HEK293 (cell line): ENCODE measurements around the gene IPO11.
"Not testable (repeated sequence)": the region's sequence is repeated elsewhere in the genome, so short reads cannot be mapped to it uniquely, and the experiment has no call there.

Experiments used
- CTCF ChIA-PET: fragments of 350-600 bp; formaldehyde crosslinking; extraction: SDS; loops from one replicate; lab custom pipeline; 2021; ENCODE audit warnings: antibody characterized with exemption; lab: Yijun Ruan, JAX
- POLR2A ChIA-PET: fragments of 300-600 bp; formaldehyde crosslinking; extraction: SDS; loops from one replicate; lab custom pipeline; 2020; ENCODE audit warnings: antibody characterized with exemption, inconsistent platforms; lab: Yijun Ruan, JAX
- H3K27ac ChIP-seq: fragments of 200-500 bp; sonication (Bioruptor generic); 2 replicates; pipeline ENCODE4 v1.5.1; 2014; ENCODE audit warnings: low read depth, low read length, control low read depth, inconsistent platforms; ENCODE audit errors: extremely low read depth
- H3K36me3 ChIP-seq, 2 experiments: fragments of 200-500 bp in 1 of 2; sonication (Bioruptor generic) in 1 of 2; 1 replicate in 1 of 2; 2 replicates in 1 of 2; pipeline ENCODE4 v1.5.1; 2014 to 2017; ENCODE audit warnings: inconsistent platforms in 2 of 2, low read length in 2 of 2; ENCODE audit not compliant: control insufficient read depth in 2 of 2, insufficient read depth in 1 of 2
- H3K4me1 ChIP-seq: fragments of 200-500 bp; sonication (Bioruptor generic); 2 replicates; pipeline ENCODE4 v1.5.1; 2014; ENCODE audit warnings: mild to moderate bottlenecking, low read length, inconsistent platforms; ENCODE audit not compliant: control insufficient read depth, insufficient read depth
- H3K4me3 ChIP-seq: 2 replicates; pipeline ENCODE4 v1.5.1; 2011; ENCODE audit warnings: low read depth, mild to moderate bottlenecking, control low read depth, low read length, moderate library complexity
- H3K9me3 ChIP-seq: fragments of 200-500 bp; sonication (Bioruptor generic); 2 replicates; pipeline ENCODE4 v1.5.1; 2014; ENCODE audit warnings: low read depth, low read length, inconsistent platforms; ENCODE audit not compliant: control insufficient read depth, insufficient read depth
- BCL11B ChIP-seq: fragments of 450-650 bp; formaldehyde crosslinking; IDR thresholded peaks from 2 replicates; pipeline ENCODE4 v1.5.1; 2016; ENCODE audit warnings: low read depth, missing biosample characterization, missing genetic modification characterization
- FEZF1 ChIP-seq: fragments of 450-650 bp; formaldehyde crosslinking; IDR thresholded peaks from 2 replicates; pipeline ENCODE4 v1.5.1; 2016; ENCODE audit warnings: missing biosample characterization, missing genetic modification characterization
- KLF10 ChIP-seq: fragments of 450-650 bp; IDR thresholded peaks from 2 replicates; pipeline ENCODE4 v1.5.1; 2018; ENCODE audit warnings: missing biosample characterization, mild to moderate bottlenecking, missing genetic modification characterization
- KLF8 ChIP-seq: fragments of 450-650 bp; formaldehyde crosslinking; IDR thresholded peaks from 2 replicates; pipeline ENCODE4 v1.5.1; 2016; ENCODE audit warnings: missing biosample characterization, missing genetic modification characterization
- PRDM1 ChIP-seq: fragments of 450-650 bp; formaldehyde crosslinking; IDR thresholded peaks from 2 replicates; pipeline ENCODE4; 2016; ENCODE audit warnings: missing biosample characterization, missing genetic modification characterization
- REPIN1 ChIP-seq: fragments of 450-650 bp; formaldehyde crosslinking; IDR thresholded peaks from 2 replicates; pipeline ENCODE4 v1.5.1; 2017; ENCODE audit warnings: missing biosample characterization, missing genetic modification characterization, low read depth
- SCRT1 ChIP-seq: fragments of 450-650 bp; formaldehyde crosslinking; IDR thresholded peaks from 2 replicates; pipeline ENCODE4 v1.5.1; 2016; ENCODE audit warnings: missing biosample characterization, missing genetic modification characterization, borderline replicate concordance
- SCRT2 ChIP-seq: fragments of 450-650 bp; formaldehyde crosslinking; IDR thresholded peaks from 2 replicates; pipeline ENCODE4 v1.5.1; 2016; ENCODE audit warnings: missing biosample characterization, missing genetic modification characterization
- TCF7L2 ChIP-seq: IDR thresholded peaks from 2 replicates; pipeline ENCODE4 v1.6.1; 2011; ENCODE audit warnings: low read depth, mild to moderate bottlenecking, inconsistent platforms, low read length, moderate library complexity, borderline replicate concordance
- TRIM28 ChIP-seq: IDR thresholded peaks from 2 replicates; pipeline ENCODE4 v1.6.1; 2011; ENCODE audit warnings: low read length, control low read depth, borderline replicate concordance
- WT1 ChIP-seq: fragments of 450-650 bp; formaldehyde crosslinking; IDR thresholded peaks from 2 replicates; pipeline ENCODE4 v1.5.1; 2016; ENCODE audit warnings: missing biosample characterization, missing genetic modification characterization
- ZFP3 ChIP-seq: fragments of 450-650 bp; formaldehyde crosslinking; IDR thresholded peaks from 2 replicates; pipeline ENCODE4 v1.5.1; 2016; ENCODE audit warnings: low read depth, missing biosample characterization, missing genetic modification characterization
- ZNF112 ChIP-seq: fragments of 450-650 bp; formaldehyde crosslinking; IDR thresholded peaks from 2 replicates; pipeline ENCODE4 v1.5.0; 2017; ENCODE audit warnings: missing biosample characterization, missing genetic modification characterization
- ZNF157 ChIP-seq: fragments of 450-650 bp; formaldehyde crosslinking; IDR thresholded peaks from 2 replicates; pipeline ENCODE4 v1.5.1; 2016; ENCODE audit warnings: missing biosample characterization, missing genetic modification characterization
- ZNF2 ChIP-seq: fragments of 450-650 bp; formaldehyde crosslinking; IDR thresholded peaks from 2 replicates; pipeline ENCODE4 v1.5.1; 2016; ENCODE audit warnings: missing biosample characterization, missing genetic modification characterization
- ZNF311 ChIP-seq: fragments of 450-650 bp; formaldehyde crosslinking; IDR thresholded peaks from 2 replicates; pipeline ENCODE4 v1.5.1; 2017; ENCODE audit warnings: missing biosample characterization, missing genetic modification characterization, borderline replicate concordance
- ZNF366 ChIP-seq: fragments of 450-650 bp; formaldehyde crosslinking; conservative IDR thresholded peaks from 2 replicates; pipeline ENCODE4 v1.5.1; 2016; ENCODE audit warnings: missing biosample characterization, missing genetic modification characterization
- ZNF423 ChIP-seq: fragments of 450-650 bp; formaldehyde crosslinking; IDR thresholded peaks from 2 replicates; pipeline ENCODE4 v1.5.1; 2016; ENCODE audit warnings: missing biosample characterization, missing genetic modification characterization
- ZNF596 ChIP-seq: fragments of 450-650 bp; IDR thresholded peaks from 2 replicates; pipeline ENCODE4 v1.5.0; 2018; ENCODE audit warnings: missing biosample characterization, mild to moderate bottlenecking, missing genetic modification characterization, moderate library complexity
- ZNF621 ChIP-seq: fragments of 450-650 bp; formaldehyde crosslinking; IDR thresholded peaks from 2 replicates; pipeline ENCODE4 v1.5.1; 2017; ENCODE audit warnings: missing biosample characterization, missing genetic modification characterization
- ZNF624 ChIP-seq: fragments of 450-650 bp; formaldehyde crosslinking; IDR thresholded peaks from 2 replicates; pipeline ENCODE4 v1.5.1; 2017; ENCODE audit warnings: missing biosample characterization, missing genetic modification characterization
- TF ChIP-seq, protein P1 (sequence below): fragments of 450-650 bp; formaldehyde crosslinking; IDR thresholded peaks from 2 replicates; pipeline ENCODE4 v1.5.1; 2016; ENCODE audit warnings: missing biosample characterization, missing genetic modification characterization, low read depth
- TF ChIP-seq, protein P2 (sequence below): fragments of 450-650 bp; formaldehyde crosslinking; IDR thresholded peaks from 2 replicates; pipeline ENCODE4 v1.5.1; 2017; ENCODE audit warnings: missing biosample characterization, missing genetic modification characterization
- TF ChIP-seq, protein P3 (sequence below): fragments of 450-650 bp; formaldehyde crosslinking; IDR thresholded peaks from 2 replicates; pipeline ENCODE4 v1.5.1; 2016; ENCODE audit warnings: missing biosample characterization, missing genetic modification characterization
- TF ChIP-seq, protein P4 (sequence below): fragments of 450-650 bp; formaldehyde crosslinking; IDR thresholded peaks from 2 replicates; pipeline ENCODE4 v1.5.1; 2017; ENCODE audit warnings: missing biosample characterization, missing genetic modification characterization

The IPO11 gene

DNA sequence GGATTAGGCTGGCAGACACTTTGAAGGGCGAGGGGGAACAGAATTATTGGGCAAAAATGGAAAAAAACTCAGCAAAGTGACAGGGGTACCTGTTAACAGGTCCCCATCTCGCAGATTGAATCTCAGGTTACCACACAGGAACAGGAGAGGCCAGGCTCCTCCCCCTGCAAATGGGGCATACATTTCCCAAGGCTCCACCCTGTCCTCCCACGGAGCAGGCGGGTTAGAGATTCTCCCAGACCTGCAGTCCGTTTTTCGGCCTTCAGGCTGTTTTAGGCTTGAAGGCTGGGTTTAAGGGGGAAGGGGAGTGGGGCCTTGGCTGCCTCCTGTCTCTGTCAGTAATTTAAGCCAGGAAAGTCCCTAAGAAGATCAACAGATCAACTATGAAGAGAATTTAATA, 208.7 kb downstream of the IPO11 start:
- CTCF ChIA-PET, result no interaction called here

DNA sequence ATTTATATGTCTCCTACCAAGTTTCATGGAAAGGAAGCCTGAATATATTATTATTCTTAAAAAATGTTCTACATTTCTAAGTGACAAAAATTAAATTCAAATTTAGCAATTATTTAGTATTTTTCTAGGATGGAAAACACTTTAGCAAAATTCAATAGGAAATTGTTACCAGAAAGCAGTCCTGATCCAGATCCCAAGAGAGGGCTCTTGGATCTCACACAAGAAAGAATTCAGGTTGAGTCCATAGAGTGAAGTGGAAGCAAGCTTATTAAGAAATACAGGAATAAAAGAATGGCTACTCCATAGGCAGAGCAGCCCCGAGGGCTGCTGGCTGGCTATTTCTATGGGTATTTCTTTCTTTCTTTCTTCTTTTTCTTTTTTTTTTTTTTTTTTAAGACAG, 210.7 kb downstream of the IPO11 start:
- Histone ChIP-seq H3K27ac (no peak overlapping the region), H3K36me3 (peaks cover 0 to 7% of the 10 kb centered on the region in 2 experiments; a peak in 2 of 3 replicates), H3K4me1 (no peaks in the 10 kb centered on the region), H3K9me3 (no peaks in the 10 kb centered on the region), H3K4me3 (no peak overlapping the region)
- TF ChIP-seq, protein P1, sequence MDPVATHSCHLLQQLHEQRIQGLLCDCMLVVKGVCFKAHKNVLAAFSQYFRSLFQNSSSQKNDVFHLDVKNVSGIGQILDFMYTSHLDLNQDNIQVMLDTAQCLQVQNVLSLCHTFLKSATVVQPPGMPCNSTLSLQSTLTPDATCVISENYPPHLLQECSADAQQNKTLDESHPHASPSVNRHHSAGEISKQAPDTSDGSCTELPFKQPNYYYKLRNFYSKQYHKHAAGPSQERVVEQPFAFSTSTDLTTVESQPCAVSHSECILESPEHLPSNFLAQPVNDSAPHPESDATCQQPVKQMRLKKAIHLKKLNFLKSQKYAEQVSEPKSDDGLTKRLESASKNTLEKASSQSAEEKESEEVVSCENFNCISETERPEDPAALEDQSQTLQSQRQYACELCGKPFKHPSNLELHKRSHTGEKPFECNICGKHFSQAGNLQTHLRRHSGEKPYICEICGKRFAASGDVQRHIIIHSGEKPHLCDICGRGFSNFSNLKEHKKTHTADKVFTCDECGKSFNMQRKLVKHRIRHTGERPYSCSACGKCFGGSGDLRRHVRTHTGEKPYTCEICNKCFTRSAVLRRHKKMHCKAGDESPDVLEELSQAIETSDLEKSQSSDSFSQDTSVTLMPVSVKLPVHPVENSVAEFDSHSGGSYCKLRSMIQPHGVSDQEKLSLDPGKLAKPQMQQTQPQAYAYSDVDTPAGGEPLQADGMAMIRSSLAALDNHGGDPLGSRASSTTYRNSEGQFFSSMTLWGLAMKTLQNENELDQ (tag by site-specific recombination), result no peak
- no peak for TF ChIP-seq KLF10 (tag by site-specific recombination)
- TF ChIP-seq KLF8, result no peak
- no peak for TF ChIP-seq ZNF596 (tag by site-specific recombination)
- no peak for TF ChIP-seq BCL11B (tag by site-specific recombination)
- ChIA-PET POLR2A (no interaction called here), CTCF (no interaction called here)

More for the DNA sequence above, 208.7 kb downstream of the IPO11 start:
- POLR2A ChIA-PET, result no interaction called here
- no peaks in the 10 kb centered on the region for H3K4me1 ChIP-seq
- no peaks in the 10 kb centered on the region for H3K9me3 ChIP-seq
- TF ChIP-seq KLF8, result no peak
- TF ChIP-seq FEZF1 (tag by site-specific recombination), result no peak
- 0 out of 2 replicates have a peak, but pooled peaks have one; percentile 34 for TF ChIP-seq SCRT2 (tag by site-specific recombination)
- no peak for TF ChIP-seq WT1
- TF ChIP-seq, protein P2, sequence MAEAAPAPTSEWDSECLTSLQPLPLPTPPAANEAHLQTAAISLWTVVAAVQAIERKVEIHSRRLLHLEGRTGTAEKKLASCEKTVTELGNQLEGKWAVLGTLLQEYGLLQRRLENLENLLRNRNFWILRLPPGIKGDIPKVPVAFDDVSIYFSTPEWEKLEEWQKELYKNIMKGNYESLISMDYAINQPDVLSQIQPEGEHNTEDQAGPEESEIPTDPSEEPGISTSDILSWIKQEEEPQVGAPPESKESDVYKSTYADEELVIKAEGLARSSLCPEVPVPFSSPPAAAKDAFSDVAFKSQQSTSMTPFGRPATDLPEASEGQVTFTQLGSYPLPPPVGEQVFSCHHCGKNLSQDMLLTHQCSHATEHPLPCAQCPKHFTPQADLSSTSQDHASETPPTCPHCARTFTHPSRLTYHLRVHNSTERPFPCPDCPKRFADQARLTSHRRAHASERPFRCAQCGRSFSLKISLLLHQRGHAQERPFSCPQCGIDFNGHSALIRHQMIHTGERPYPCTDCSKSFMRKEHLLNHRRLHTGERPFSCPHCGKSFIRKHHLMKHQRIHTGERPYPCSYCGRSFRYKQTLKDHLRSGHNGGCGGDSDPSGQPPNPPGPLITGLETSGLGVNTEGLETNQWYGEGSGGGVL (tag by site-specific recombination), result no peak
- TF ChIP-seq, all 188 proteins: peak for 1
- H3K4me3 ChIP-seq, result no peak overlapping the region
- H3K27ac ChIP-seq, result no peak overlapping the region
- no peaks in the 10 kb centered on the region; a peak in 1 of 3 replicates for H3K36me3 ChIP-seq

DNA sequence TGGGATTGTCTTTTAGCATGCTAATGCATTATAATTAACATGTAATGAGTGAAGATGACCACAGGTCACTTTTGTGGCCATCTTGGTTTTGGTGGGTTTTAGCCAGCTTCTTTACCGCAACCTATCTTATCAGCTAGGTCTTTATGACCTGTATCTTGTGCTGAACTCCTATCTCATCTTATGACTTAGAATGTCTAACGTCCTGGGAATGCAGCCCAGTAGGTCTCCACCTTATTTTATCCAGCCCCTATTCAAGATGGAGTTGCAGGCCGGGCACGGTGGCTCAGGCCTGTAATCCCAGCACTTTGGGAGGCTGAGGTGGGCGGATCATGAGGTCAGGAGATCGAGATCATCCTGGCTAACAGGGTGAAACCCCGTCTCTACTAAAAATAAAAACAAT, 211.9 kb downstream of the IPO11 start:
- POLR2A ChIA-PET, H3K27ac ChIP-seq, CTCF ChIA-PET, H3K4me1 ChIP-seq, H3K9me3 ChIP-seq, H3K4me3 ChIP-seq: not testable (repeated sequence)
- peaks cover 0 to 12% of the 10 kb centered on the region in 2 experiments; a peak in 1 of 3 replicates for H3K36me3 ChIP-seq

DNA sequence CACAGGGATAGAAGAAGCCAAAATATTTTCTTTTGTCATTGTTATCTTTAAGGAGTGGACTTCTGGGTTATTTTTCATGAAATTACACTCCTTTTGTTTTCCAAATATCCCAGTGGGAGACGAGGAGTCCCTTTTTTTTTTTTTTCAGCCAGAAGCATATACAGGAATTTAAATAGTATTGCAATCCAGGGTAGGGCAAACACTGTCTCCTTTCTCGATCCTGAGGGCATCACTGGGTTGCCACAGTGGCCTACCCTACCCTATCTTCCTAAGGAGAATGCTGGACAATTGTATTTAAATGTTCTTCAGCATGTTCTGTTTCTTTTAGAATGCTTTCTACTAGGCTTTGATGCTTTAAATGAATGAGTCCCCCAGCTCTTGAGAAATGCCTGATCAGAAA, 214.0 kb downstream of the IPO11 start:
- H3K4me1 ChIP-seq, result no peaks in the 10 kb centered on the region
- no peak overlapping the region for H3K27ac ChIP-seq
- POLR2A ChIA-PET, result no interaction called here
- CTCF ChIA-PET, result no interaction called here
- no peak overlapping the region for H3K4me3 ChIP-seq
- peaks cover 0 to 15% of the 10 kb centered on the region in 2 experiments; a peak in 2 of 3 replicates for H3K36me3 ChIP-seq
- no peaks in the 10 kb centered on the region for H3K9me3 ChIP-seq
- TF ChIP-seq TRIM28, result no peak
- no peak for TF ChIP-seq TCF7L2
- TF ChIP-seq ZNF423 (tag by site-specific recombination), result no peak
- TF ChIP-seq ZNF366 (tag by site-specific recombination), result no peak
- no peak for TF ChIP-seq ZNF157 (tag by site-specific recombination)
- TF ChIP-seq PRDM1 (tag by site-specific recombination), result no peak
- TF ChIP-seq, protein P3, sequence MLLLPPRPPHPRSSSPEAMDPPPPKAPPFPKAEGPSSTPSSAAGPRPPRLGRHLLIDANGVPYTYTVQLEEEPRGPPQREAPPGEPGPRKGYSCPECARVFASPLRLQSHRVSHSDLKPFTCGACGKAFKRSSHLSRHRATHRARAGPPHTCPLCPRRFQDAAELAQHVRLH (tag by site-specific recombination), result no peak
- no peak for TF ChIP-seq ZNF621 (tag by site-specific recombination)
- no peak for TF ChIP-seq REPIN1 (tag by site-specific recombination)
- TF ChIP-seq, protein P4, sequence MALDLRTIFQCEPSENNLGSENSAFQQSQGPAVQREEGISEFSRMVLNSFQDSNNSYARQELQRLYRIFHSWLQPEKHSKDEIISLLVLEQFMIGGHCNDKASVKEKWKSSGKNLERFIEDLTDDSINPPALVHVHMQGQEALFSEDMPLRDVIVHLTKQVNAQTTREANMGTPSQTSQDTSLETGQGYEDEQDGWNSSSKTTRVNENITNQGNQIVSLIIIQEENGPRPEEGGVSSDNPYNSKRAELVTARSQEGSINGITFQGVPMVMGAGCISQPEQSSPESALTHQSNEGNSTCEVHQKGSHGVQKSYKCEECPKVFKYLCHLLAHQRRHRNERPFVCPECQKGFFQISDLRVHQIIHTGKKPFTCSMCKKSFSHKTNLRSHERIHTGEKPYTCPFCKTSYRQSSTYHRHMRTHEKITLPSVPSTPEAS (tag by site-specific recombination), result no peak
- no peak for TF ChIP-seq ZFP3 (tag by site-specific recombination)
- TF ChIP-seq ZNF311 (tag by site-specific recombination), result no peak
- no peak for TF ChIP-seq ZNF2 (tag by site-specific recombination)
- TF ChIP-seq ZNF624 (tag by site-specific recombination), result no peak
- TF ChIP-seq ZNF112 (tag by site-specific recombination), result no peak
- TF ChIP-seq SCRT1 (tag by site-specific recombination), result no peak
